DND-41 (cell line): ENCODE results near the gene SEC61B.

Experiments used
- EZH2 ChIP-seq: IDR thresholded peaks from 3 replicates; pipeline ENCODE4 v1.6.1; 2012; ENCODE audit warnings: borderline replicate concordance, low read depth, mild to moderate bottlenecking, moderate library complexity, low read length, inconsistent platforms; ENCODE audit not compliant: severe bottlenecking
- TF ChIP-seq, protein P1 (sequence below): IDR thresholded peaks from 2 replicates; pipeline ENCODE4 v1.5.1; 2012; ENCODE audit warnings: borderline replicate concordance, low read length, moderate library complexity, mild to moderate bottlenecking; ENCODE audit not compliant: poor library complexity, severe bottlenecking; ENCODE audit errors: extremely low read depth

DNA sequence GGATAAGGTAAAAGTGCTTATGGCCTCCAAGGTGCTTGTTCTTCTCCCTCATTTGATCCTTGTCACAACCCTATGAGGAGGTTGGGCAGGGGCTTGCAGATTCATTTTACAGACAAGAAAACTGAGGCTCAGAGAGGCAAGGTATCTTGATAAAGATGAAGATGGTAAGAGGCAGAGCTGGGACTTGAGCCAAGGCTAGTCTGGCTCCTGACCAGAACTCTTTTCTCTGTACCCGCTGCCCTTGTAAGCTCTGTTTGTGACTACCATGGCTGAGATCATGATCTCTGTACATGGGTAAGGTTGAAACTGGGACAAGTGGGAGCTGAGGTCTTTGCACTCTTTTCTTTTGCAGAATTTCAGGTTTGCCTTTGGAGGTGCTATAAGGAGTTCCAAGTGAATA is 33.6 kb downstream of the SEC61B start:
- TF ChIP-seq, protein P1, sequence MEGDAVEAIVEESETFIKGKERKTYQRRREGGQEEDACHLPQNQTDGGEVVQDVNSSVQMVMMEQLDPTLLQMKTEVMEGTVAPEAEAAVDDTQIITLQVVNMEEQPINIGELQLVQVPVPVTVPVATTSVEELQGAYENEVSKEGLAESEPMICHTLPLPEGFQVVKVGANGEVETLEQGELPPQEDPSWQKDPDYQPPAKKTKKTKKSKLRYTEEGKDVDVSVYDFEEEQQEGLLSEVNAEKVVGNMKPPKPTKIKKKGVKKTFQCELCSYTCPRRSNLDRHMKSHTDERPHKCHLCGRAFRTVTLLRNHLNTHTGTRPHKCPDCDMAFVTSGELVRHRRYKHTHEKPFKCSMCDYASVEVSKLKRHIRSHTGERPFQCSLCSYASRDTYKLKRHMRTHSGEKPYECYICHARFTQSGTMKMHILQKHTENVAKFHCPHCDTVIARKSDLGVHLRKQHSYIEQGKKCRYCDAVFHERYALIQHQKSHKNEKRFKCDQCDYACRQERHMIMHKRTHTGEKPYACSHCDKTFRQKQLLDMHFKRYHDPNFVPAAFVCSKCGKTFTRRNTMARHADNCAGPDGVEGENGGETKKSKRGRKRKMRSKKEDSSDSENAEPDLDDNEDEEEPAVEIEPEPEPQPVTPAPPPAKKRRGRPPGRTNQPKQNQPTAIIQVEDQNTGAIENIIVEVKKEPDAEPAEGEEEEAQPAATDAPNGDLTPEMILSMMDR, result no peak
- no peak for TF ChIP-seq EZH2
